Upper lobe of left lung (tissue), 4 donors: Measurements from ENCODE around the gene ZFP30.

ENCODE experiments used
- POLR2A ChIP-seq, 4 donors: fragments of 450-650 bp; IDR thresholded peaks; one replicate each; pipeline ENCODE4 v1.5.1; 2016 to 2017; ENCODE audit warnings: antibody characterized with exemption in 4 of 4, mild to moderate bottlenecking in 2 of 4
- TF ChIP-seq, protein P1 (sequence below), 6 experiments: fragments of 450-650 bp in 4 of 6; fragments of 200-600 bp in 2 of 6; sonication (generic) in 2 of 6; IDR thresholded peaks; one replicate each; pipeline ENCODE4 v1.5.1; 2016 to 2019; ENCODE audit warnings: antibody characterized with exemption in 6 of 6

DNA sequence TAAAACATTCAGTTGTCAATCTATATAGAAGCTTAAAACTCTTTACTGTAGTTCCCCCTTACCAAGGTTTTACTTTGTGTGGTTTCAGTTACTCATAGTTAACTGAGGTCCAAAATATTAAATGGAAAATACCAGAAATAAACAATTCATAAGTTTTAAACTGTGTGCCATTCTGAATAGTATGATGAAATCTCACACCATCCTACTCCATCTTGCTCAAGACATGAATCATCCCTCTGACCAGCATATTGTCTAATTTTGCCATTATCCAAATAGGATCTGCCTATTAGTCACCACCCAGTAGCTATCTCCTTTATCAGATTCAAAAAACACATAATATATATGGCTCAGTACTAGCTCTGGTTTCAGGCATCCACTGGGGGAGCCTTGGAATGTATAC lies 83.1 kb downstream of the ZFP30 start:
- no peak for TF ChIP-seq POLR2A (IDR thresholded peaks at IDR 0.05)
- TF ChIP-seq, protein P1, sequence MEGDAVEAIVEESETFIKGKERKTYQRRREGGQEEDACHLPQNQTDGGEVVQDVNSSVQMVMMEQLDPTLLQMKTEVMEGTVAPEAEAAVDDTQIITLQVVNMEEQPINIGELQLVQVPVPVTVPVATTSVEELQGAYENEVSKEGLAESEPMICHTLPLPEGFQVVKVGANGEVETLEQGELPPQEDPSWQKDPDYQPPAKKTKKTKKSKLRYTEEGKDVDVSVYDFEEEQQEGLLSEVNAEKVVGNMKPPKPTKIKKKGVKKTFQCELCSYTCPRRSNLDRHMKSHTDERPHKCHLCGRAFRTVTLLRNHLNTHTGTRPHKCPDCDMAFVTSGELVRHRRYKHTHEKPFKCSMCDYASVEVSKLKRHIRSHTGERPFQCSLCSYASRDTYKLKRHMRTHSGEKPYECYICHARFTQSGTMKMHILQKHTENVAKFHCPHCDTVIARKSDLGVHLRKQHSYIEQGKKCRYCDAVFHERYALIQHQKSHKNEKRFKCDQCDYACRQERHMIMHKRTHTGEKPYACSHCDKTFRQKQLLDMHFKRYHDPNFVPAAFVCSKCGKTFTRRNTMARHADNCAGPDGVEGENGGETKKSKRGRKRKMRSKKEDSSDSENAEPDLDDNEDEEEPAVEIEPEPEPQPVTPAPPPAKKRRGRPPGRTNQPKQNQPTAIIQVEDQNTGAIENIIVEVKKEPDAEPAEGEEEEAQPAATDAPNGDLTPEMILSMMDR (IDR thresholded peaks at IDR 0.05), result no peak
